Mammary epithelial cell (primary cell): ENCODE data around the gene COL5A1.

Source experiments
- EZH2 ChIP-seq: IDR thresholded peaks from 2 replicates; pipeline ENCODE4 v1.6.1; 2012; ENCODE audit warnings: low read length, inconsistent platforms, borderline replicate concordance
- TF ChIP-seq, protein P1 (sequence below), 2 donors: IDR thresholded peaks in 1 of 2; conservative IDR thresholded peaks in 1 of 2; 2 replicates each; pipeline ENCODE4 v1.5.1; 2011 to 2012; ENCODE audit warnings: inconsistent platforms in 2 of 2, low read length in 2 of 2, mild to moderate bottlenecking in 2 of 2, control low read depth in 1 of 2, low read depth in 1 of 2; ENCODE audit not compliant: insufficient read depth in 1 of 2; ENCODE audit errors: extremely low read depth in 1 of 2

DNA sequence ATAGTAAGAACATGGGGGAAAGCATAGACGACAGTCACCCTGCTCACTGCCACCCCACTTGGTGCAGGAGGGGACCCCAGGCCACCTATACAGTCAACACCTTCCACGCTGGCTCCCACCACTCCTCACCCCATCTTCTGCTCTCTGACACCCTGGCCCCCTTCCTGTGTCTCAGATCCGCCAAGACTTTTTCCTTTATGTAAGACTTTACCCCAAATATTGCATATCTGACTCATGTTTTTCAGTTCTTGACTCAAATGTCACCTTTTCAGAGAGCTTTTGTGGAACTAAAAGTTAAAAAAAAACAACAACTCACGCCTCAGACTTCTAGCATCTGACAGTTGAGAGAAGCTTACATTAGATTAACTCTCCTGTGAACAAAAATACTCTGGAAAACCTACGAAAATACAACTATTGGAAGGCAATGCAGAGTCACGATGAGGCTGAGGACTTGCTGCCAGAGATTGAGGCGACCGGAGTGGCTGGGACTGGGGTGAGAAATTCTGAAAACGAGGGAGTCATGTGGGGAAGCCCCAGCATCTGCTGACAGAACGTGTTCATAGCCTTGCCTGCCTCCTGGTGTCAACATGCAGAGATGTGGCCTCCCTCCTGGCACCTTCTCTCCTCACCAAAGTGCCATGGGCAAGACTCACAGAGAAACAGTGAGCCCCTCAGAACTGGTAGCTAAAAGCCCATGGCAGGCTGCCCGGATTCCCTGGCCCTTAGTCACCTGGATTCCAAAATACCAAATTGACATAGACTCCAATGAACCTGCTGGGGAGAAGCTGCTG lies 216.6 kb downstream of the COL5A1 start:
- TF ChIP-seq, protein P1, sequence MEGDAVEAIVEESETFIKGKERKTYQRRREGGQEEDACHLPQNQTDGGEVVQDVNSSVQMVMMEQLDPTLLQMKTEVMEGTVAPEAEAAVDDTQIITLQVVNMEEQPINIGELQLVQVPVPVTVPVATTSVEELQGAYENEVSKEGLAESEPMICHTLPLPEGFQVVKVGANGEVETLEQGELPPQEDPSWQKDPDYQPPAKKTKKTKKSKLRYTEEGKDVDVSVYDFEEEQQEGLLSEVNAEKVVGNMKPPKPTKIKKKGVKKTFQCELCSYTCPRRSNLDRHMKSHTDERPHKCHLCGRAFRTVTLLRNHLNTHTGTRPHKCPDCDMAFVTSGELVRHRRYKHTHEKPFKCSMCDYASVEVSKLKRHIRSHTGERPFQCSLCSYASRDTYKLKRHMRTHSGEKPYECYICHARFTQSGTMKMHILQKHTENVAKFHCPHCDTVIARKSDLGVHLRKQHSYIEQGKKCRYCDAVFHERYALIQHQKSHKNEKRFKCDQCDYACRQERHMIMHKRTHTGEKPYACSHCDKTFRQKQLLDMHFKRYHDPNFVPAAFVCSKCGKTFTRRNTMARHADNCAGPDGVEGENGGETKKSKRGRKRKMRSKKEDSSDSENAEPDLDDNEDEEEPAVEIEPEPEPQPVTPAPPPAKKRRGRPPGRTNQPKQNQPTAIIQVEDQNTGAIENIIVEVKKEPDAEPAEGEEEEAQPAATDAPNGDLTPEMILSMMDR (conservative IDR thresholded peaks at IDR 0.05 in 1 of 2, IDR thresholded peaks at IDR 0.05 in 1 of 2; ENCODE audit: extremely low read depth in 1 of 2, insufficient read depth in 1 of 2, low read depth in 1 of 2, low read length in 2 of 2), result peak in 1 of 2 donors; percentile 18
- no peak for TF ChIP-seq EZH2
